ENCODE results near the gene GJA1. TPM values are rescaled to one million over a fixed set of nuclear protein-coding genes. Genes with fewer than 3 reads are reported as not detected.

The GJA1 gene

DNA sequence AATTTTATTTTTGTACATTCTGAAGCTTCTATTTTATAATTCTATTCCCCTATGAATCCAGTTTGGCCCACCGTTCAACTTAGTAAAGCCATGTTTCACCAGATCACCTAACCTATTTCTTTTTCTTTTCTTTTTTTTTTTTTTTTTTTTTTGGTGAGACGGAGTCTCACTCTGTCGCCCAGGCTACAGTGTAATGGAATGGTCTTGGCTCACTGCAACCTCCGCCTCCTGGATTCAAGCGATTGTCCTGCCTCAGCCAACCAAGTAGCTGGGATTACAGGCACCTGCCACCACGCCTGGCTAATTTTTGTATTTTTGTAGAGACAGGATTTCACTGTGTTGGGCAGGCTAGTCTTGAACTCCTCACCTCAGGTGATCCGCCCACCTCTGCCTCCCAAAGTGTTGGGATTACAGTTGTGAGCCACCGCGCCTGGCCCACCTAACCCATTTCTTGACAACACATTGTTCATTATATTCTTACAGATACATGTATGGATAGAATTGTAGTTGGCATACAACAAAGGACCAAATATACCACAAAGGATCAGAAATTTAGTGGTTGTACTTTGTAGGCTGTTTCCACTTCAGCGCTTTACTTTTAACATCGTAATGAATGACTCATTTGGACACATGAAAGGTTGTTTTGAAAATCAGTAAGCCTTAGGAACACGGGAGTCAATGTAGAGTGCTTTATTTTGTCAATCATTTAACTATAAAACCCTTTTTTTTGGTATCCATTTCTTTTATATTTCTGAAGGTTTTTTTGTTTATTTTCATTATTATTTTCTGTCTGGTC is 63.2 kb downstream of the GJA1 start:
- Histone ChIP-seq H3K79me1 (ENCODE audit: low read length) (no peaks in the 10 kb centered on the region), H4K5ac (ENCODE audit: low read length) (no peak overlapping the region), H2BK15ac (replicated peaks; ENCODE audit: low read depth) (no peak overlapping the region), H3K4me3 (ENCODE audit: low read length) (no peak overlapping the region), H3K23ac (ENCODE audit: low read length) (no peak overlapping the region), H4K8ac (ENCODE audit: low read depth, low read length) (no peak overlapping the region), H3K36me3 (ENCODE audit: control insufficient read depth, insufficient read depth, low read length) (no peaks in the 10 kb centered on the region), H3K4me2 (ENCODE audit: low read length) (no peak overlapping the region), H2BK120ac (ENCODE audit: low read depth, low read length) (no peak overlapping the region), H3K9ac (ENCODE audit: low read length) (no peak overlapping the region), H2AK5ac (ENCODE audit: low read length) (no peak overlapping the region), H3K79me2 (ENCODE audit: control insufficient read depth, insufficient read depth, low read length) (no peaks in the 10 kb centered on the region), H3K27ac (ENCODE audit: low read depth, low read length) (no peak overlapping the region), H3K27me3 (ENCODE audit: insufficient read depth, low read length, poor library complexity) (no peaks in the 10 kb centered on the region), H3K4me1 (ENCODE audit: control insufficient read depth, low read depth, low read length) (no peaks in the 10 kb centered on the region), H3K56ac (ENCODE audit: low read length) (no peak overlapping the region), H3K4ac (ENCODE audit: low read depth, low read length) (no peak overlapping the region), H2BK5ac (ENCODE audit: low read length) (no peak overlapping the region), H3K18ac (ENCODE audit: low read length) (no peak overlapping the region)
- WGBS (ENCODE audit: extremely low coverage, insufficient coverage, low lambda C conversion rate) = no CpG with 5 or more reads among the region's 12 CpGs
- DNase-seq = no peak

Small RNA genes within 50 kb of the gene (small RNA-seq; reads per million reads assigned to genes)
- gene RNU4-35P (ENCODE audit: insufficient read depth) = not detected
